CD4-positive, alpha-beta T cell treated with Interleukin-17A for 4 hours (primary cell): ENCODE results near the gene ZNF232.
"Not testable (repeated sequence)": the region's sequence is repeated elsewhere in the genome, so short reads cannot be mapped to it uniquely, and the experiment has no call there.

Source experiments
- DNase-seq: peaks from one replicate; pipeline ENCODE4 v3.0.0-alpha.2; 2020; ENCODE audit warnings: mixed read lengths

The ZNF232 gene

DNA sequence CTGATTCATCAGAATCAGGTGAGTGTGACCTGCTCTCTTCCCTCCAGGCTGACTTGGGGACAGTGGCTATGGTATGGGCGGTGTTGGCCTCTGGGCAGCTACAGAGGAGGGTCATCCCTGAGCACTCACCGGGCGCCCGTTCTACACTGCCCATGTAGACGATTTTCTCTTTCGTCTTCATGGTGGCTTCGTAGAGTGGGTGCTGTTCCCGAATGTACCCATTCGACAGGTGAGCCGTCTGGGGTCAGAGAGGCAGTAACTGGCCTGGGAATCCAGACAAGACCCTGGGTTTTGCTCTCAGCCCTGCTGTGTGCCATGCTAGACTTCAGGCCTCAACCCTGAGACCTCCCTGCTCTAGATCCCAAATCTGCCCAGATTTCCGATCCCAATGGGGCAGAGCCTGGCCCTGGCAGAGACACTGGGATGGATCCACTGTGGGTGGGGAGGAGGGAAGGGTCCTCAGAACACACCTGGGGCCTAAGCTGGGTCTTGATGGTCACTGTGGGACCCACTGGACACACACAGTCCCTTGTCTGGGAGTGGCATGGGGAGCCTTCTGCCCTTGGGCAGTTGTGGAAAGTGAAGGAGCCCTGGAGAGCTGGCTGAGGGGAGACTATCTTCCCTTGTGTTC, 17.3 kb upstream of the ZNF232 start:
- DNase-seq, result no peak

DNA sequence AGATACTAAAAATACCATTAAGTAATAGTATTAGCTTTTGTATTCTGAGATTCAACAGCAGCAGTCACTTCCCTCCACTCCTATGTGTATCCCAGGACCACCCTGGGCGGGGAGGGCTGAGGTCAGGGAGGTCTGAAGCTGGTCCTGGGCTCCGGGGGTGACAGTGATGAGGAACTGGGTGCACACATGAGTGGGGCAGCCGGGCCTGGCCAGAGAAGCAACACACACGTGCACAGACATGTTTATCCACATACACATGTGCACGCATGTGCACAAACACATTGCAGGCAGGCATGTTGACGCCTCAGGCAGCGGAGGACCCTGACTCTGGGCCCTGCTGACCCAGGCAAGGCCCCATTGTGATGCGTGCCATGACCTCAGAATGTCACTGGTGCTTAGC, 16.7 kb upstream of the ZNF232 start:
- DNase-seq, result not testable (repeated sequence)

DNA sequence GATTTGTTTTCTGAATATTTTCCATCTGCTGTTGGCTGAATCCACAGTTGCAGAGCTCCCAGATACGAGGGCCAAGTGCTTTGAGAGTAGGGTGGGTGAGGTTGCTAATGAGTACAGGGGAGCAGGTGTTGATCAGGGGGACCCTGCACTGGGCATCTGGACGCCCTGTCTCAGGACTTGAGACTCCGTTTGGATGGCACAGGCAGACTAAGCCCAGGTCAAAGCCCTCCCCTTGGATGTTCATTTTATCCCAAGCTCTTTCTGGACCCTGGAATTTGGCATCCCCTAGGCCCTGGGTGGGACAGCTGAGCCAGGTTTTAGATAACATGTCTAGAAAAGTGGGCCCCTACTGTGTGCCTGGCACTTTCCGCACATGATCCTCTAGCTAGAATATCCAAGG, 16.2 kb upstream of the ZNF232 start:
- no peak for DNase-seq

DNA sequence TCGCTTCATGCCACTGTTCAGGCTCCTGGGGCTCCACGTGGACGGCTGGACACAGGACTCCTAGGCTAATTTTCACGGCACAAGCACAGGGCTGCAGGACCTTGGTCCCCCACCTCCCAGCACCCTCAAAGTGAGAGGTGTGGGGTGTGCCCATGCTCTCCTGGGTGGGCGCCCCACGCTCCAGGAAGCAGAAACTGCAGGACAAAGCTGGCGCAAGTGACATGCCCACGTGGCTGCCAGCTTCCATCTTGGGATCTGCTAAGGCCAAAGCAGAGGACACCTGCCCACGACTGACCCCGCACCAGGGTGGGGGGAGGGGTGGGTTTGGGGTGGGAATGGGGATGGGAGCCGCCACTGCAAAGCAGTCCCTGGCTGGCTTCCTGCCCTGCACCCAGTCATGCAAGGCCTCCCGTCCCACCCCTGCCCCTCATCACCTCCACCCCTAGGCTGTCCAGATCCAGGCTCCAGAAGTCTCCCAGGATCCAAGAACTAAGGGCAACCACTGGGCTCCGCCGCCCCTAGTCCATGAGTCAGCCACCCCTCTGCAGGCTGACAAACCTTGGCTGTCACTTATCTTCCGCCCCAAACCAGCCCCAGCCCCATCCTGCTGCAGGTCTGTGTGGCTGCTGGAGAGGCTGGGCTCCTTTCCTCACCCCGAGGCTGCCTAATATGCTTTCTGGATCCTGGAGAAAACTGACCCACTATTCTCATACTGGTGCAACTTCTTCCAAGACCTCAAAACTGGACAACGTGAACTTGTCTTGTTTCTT, 15.2 kb upstream of the ZNF232 start:
- DNase-seq, result no peak

DNA sequence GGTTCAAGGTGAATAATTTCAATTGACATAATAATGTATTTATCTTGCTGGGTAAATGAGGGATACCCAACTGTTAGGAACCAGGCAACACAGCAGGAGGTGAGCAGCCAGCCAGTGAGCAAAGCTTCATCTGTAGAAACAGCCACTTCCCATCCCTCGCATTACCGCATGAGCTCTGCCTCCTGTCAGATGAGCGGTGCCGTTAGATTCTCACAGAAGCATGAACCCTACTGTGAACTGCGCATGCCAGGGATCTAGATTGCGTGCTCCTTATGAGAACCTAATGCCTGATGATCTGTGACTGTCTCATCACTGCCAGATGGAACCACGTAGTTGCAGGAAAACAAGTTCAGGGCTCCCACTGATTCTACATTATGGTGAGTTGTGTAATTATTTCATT, 13.2 kb upstream of the ZNF232 start:
- DNase-seq, result not testable (repeated sequence)

DNA sequence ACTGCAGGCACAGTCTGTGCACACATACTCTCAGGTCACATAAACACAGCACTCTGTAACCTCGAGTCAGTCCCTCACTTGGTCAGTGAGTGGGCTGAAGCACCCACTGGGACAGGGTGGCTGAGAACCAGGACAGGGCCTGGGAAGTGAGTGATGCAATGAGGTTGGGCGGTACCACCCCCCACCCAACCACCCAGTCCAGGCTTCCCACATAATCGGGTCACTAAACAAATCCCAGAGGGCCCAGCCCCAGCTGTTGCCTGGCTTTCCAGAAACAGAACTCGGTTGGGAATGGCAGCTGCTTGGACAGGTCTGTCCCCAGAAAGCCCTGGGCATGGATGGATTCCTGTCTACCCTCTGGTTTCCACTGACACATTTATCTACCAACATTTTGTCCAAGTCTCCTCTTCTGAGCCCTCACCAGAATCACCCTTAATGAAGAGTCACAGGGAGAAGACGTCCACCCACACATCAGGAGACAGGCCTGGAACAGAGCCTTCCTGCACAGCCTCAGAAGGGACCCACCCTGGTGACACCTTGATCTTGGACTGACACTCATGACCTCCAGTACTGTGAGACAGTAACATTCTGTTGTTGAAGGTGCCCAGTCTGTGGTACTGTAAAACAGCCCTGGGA, 12.6 kb upstream of the ZNF232 start:
- DNase-seq, result not testable (repeated sequence)

DNA sequence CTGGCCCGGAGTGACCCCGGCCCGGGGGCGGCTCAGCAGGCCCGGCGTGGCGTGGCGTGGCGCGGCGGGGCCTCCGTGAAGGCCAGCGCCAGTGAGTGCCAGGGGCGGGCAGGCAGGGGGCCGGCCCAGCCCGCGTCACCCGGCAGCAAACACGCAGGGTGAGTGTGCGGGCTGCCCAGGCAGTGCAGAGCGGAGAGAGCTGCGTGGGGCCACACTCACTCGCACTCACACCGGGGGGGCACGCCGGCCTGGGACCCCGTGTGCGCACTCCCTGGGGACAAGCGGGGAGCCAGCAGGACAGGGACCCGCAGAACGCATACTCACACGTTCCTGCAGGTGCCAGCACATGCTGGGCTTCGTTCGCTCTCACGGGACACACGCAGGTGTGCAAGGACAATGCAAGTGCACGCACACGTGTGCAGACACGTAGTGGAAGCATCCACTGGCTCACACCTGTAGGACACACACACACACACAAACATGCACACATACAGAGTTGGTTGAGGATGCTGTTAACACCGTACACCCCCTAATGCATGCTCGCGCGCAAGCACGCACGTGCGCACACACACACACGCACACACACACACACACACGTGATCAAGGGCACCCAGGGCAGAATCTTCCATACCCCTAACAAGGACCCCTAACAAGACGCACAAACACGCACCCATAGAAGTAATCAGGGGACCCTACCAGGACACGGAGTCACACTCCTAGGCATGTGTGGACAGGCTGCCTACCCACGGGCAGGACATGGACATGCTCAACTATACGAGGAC, 11.9 kb upstream of the ZNF232 start:
- no peak for DNase-seq

DNA sequence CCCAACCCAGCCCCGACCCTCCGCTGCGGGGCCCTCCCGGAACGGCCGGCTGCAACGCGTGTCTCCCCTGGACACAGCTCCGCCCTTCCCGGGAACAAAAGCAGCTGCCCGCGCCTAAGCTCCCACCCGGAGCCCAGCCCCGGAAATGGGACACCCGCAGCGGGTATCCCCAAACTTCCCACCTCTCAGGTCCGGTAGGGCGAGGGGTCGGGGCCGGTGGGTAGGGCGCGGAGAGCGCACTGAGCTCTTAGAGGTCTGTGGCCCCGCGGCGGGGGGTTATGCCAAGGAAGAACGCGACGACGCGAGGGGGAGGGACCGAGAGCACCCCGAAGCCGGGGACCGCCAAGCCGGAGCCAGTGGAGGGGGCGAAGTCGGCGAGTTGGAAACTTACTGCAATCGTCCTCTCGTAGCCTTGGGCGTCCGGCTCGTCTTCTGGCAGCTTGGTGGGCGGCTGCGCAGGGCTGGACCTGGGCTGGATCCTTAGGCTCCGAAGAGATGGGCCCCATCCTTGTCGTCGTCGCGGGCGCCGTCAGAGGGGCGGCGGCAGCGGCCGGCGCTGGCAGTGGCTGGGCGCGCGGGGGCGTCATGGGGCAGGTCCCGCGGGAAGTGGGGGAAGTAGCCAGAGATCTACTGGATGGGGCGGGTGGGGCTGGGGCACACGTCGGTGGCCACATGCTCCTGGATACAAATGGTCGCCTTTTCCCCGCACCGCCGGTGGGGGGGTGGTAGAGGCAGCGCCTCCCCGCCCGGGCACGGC, 11.1 kb upstream of the ZNF232 start:
- no peak for DNase-seq

DNA sequence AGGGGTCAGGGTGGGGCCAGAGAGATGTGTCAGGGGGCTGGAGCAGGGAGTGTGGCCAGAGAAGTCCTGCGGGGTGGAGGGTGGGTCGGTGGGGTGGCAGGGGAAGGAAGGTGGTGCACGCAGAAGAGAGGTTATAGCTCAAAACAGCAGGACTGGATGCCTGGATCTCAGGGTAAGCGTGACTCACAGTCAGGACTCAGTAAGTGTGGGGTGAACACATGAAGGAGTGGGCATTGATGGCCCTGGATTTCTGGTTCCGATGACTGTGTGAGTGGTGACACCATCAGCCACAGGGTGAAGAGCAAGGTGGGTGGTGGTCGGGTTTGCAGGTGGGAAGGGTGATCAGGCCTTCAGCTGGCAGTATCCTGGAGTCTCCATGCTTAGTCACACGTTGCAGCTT, 10.4 kb upstream of the ZNF232 start:
- DNase-seq, result not testable (repeated sequence)

DNA sequence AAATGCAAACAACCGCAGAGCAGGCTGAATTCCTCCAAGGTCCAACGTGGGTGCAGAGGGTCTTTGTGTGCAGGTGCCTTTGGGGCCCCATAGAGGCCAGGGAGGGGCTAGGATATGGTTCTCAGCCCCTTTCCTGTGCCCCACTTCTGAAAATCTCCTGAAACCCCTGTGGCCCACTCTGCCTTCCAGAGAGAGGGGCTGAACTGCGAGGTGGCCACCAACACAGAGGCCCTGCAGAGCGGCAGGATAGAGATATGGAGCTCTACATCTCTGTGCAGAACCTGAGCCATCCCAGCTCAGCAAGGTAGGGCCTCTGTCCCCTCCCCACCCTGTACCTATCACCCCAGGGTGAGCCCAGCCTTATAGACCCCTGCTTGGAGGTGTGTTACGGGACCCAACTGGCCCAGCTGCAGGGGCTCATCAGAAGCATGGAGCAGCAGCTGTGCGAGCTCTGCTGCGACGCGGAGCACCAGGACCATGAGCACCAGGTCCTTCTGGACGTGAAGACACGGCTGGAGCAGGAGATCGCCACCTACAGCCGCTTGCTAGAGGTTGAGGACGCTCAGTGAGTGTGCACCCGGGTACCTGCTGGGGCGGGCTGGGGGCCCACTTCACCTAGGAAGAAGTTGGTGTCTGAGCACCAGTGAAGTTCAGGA, 9.6 kb upstream of the ZNF232 start:
- no peak for DNase-seq

DNA sequence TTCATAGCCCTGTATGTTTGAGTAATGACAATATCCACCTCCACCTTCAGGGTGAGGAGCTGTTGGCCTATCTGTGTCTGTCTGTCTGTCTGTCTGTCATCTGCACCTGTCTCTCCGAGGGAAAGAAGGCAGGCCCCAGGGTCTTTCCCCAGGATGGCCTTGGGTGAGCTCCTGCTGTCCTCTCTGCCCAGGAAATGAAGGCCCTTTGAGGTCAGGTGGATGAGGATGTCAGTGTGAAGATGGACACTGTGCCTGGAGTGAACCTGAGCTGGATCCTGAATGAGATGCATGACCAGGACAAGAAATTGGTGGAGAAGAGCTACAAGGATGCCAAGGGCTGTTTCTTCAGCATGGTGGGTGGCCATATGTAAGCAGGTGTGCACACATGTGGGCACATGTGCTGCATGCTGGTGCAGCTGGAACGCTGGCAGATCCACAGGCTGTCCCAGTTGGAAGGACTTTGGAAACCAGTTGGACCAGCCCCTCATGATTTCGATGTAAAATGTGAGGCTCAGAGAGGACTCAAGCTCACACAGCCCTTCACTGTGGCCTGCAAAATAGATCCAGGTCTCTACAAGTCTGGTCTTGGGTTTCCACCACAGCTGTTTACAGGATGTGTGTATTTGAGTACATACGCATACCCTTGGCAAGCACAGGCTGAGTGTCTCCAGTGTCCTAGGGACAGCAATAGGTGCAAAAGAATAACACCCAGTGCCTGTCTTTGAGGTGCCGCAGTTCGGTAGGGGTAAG, 8.9 kb upstream of the ZNF232 start:
- DNase-seq, result not testable (repeated sequence)

DNA sequence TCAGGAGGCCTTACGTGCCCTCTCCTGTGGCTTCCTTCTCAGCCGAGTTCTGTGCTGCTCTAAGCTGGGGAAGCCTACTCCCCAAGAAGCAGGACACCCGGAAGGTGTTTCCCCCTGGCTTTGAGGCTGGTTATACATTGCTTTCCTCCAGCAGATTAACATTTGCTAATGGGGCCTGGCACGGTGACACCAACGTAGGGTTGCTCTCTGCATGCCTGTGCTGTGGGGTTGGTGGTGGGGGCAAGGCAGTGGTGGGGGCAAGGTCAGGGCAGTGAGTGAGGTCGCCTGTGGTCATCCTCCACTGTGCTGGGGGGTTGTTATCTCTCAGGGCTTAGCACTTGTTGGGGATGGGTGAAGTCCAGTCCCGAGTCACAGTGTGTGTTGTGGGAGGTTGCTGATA, 8.4 kb upstream of the ZNF232 start:
- DNase-seq, result no peak

DNA sequence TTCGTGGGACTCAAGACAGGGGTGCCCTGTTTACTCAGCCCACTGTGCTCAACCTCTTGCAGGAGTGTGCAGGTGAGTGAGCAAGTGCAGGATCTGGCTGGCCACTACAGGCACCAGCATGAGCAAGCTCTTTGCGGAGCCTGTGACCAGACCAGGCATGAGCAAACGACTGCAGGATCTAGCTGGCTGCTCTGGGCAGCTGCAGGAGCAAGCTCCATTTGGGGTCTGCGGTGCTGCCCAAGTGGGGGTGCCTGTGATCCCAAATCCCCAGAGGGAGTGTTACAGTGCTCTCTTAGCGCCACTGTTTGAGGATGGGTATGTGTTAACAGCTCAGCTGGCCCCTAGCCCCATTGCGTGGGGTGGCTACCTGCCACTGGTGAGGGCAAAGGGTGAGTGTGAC, 6.5 kb upstream of the ZNF232 start:
- no peak for DNase-seq

DNA sequence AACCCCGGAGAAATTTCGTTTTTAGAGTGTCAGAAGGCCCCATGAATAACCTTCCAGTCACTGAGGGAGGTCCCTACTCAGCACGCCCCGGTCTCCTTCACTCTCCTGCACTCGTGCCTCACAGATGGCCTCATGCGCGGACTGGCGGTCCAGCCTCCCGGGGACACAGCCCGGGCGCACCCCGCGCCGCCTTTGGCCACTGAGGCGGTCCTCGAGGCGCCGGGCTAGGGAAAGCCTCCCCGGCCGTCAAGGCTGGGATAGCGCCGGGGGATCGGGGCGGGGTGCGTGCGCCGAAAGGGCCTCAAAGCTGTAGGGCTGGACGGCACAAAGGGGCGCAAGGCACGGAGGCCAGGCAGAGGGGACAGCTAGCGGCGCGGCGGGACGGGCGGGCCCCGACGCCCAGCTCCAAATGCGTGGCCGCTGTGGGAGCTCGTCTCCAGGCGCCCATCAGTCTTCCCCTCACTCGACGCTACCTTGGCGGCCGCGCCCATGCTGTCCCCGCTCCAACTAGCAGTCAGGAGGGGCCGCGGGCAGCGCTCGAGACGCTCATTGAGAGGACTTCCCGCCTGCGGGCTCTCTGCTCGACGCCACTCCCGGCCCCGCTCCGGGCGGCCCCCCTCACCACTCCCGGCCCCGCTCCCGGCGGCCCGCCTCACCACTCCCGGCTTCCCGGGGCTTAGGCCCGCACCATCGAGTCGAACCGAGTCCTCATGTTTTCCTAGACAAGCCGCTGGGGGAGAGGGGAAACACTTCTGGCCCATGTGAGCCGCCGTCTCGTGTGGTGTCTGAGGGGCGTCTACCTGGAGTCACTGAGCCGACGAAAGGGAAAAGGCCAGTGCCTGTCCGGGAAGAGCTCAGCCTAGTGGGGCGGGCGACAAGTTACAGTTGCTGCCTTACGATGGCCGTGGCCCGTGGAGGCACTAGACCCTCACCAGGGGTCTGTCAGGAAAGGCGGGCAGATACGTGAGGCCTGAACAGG, 4.3 kb upstream of the ZNF232 start, which contains the start of gene USP6:
TSS of gene USP6 (plus strand) at position 360 of the 979 bp plus-strand sequence. CDS start 14,336 bp downstream, outside the sequence.
- no peak for DNase-seq

DNA sequence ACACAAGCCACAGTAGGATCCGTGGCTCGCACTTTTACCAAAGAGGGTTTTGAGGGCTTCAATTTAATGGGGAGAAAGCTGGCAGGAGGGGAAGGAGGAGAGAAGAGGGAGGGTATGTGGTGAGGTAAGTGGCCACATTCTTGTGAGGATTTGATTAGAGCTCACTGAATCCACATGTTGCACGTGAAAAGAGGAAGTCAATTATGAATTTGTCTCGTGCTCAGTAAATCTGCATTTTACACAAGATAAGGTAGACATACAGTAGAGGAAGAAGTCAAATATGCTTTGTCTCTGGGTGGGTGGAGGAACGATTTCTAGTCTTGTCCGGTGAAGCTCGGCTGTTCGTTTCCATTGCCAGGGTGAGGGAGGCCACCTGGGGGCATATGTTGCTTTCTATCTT, 862 bp downstream of the ZNF232 start:
- DNase-seq, result no peak

DNA sequence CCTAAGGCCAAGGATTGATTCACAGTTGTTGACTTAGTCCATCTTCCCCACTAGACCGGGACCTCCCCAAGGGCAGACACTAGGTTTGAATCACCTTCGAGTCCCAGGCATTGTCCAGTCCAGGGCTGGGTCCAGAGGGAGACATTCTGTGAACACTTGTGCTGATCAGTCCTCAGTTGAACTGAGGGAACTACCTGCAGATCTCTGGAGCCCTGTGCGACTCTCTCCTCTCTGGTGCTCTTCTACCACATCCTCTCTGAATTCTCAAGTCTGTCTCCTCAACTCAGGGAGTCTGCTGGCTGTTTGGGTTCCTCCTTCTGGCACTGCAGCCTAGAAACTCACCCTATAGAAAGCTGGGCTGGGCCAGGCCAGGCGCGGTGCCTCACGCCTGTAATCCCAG, 10.8 kb downstream of the ZNF232 start:
- DNase-seq, result no peak

DNA sequence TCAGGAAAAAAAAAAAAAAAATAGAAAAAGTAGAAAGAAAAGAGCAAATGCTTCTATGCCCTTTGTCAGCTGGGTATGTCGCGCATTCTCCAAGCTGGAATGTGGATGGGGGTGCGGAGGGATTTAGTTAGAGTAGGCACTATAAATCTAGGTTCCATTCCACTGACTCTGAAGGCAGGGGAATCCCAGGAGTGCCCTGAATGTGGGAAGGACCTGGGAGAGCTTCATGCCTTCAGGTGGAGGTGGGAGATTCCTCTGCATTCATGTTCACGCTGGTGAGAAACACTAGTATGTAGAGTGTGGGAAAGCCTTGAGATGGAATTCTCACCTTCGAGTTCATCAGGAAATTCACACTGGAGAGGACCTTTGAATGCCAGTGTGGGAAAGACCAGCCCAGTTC, 12.4 kb downstream of the ZNF232 start:
- no peak for DNase-seq

DNA sequence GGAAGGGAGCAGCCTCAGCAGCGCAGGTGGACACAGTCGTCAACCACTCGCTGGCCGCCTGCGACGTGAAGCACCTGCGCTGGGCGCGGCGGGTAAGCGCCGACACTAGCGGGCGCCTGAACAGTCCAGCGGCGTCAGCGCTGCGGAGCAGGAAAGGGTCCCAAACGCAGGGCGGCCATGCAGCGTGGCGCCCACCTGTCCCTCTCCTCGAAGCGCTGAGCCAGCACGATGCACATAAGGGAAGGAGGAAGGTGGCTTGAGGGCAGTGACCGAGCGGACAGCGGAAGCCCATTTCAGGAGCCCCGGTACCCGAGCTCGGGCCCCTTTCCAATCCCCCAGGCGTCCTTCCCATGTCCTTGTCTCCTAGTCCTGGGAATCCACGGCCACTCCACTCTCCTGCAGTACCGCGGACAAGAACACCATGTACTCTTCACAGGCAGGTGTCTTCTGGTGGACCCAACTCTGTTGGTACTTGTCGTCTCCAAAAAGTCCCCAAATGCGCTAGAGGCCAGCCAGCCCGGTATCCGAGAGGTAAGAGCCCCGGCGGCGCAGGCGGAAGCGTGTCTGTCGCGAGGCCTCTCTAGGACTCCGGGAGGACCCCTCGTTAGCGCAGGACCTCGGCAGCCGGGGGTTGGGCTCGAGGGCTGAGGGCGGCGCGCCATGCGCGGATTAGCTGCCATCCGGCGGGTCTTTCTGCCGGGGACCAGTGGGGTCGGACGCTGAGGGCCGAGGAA, 14.4 kb downstream of the ZNF232 start:
- peak; percentile 63 for DNase-seq

DNA sequence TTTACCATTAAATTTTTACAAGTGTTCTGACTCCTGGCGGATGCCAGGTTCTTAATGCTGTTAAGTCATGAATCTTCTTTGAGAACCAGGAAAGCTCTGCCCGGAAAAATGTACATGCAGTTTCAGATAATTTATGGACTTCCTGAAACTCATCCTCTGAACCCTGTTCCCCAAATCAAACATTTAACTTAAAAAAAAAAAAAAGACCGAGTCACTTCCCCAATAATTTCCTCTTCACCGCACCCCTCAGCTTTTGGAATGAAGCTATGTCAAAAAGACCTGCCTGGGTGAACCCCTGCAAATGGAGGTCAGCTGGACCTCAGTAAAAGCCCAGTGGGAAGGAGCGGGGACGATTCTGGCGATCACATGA, 15.0 kb downstream of the ZNF232 start:
- no peak for DNase-seq
